K562 (cell line): ENCODE measurements around the gene DPM1. TPM values are rescaled to one million over a fixed set of nuclear protein-coding genes. Genes with fewer than 3 reads are reported as not detected.

Source experiments
- ATF2 ChIP-seq: sonication (generic); formaldehyde crosslinking; IDR thresholded peaks from 2 replicates; pipeline ENCODE4 v1.8.1; 2022; ENCODE audit warnings: missing genetic modification reagents
- CTBP1 ChIP-seq: fragments of 450-650 bp; IDR thresholded peaks from 2 replicates; pipeline ENCODE4 v1.6.1; 2016; ENCODE audit warnings: borderline replicate concordance
- FOXP1 ChIP-seq: sonication (generic); formaldehyde crosslinking; IDR thresholded peaks from 2 replicates; pipeline ENCODE4 v1.8.0; 2022; ENCODE audit warnings: mild to moderate bottlenecking, missing genetic modification reagents
- GMEB1 ChIP-seq: fragments of 250-450 bp; sonication (Bioruptor Pico); IDR thresholded peaks from 2 replicates; pipeline ENCODE4 v1.4.0; 2020; ENCODE audit warnings: mild to moderate bottlenecking
- NCOA6 ChIP-seq: fragments of 450-650 bp; IDR thresholded peaks from 2 replicates; pipeline ENCODE4 v1.6.1; 2017; ENCODE audit warnings: mild to moderate bottlenecking
- NFXL1 ChIP-seq: fragments of 450-650 bp; formaldehyde crosslinking; IDR thresholded peaks from 2 replicates; pipeline ENCODE4 v1.4.0; 2021; ENCODE audit warnings: mild to moderate bottlenecking
- NRF1 ChIP-seq, 2 experiments: fragments of 450-650 bp; IDR thresholded peaks in 1 of 2; conservative IDR thresholded peaks in 1 of 2; 2 replicates each; pipeline ENCODE4 v1.6.1; 2014; ENCODE audit warnings: mild to moderate bottlenecking in 2 of 2
- PHF21A ChIP-seq: fragments of 450-650 bp; IDR thresholded peaks from 2 replicates; pipeline ENCODE4 v1.6.1; 2017; ENCODE audit warnings: low read depth, borderline replicate concordance
- RFX1 ChIP-seq: fragments of 450-650 bp; IDR thresholded peaks from 2 replicates; pipeline ENCODE4 v1.6.1; 2016; ENCODE audit warnings: mild to moderate bottlenecking, moderate library complexity
- SAP30 ChIP-seq: fragments of 200-600 bp; sonication (generic); IDR thresholded peaks from 2 replicates; pipeline ENCODE4 v1.6.1; 2012; ENCODE audit warnings: borderline replicate concordance, low read depth, mild to moderate bottlenecking, moderate library complexity, low read length, control low read depth, inconsistent platforms; ENCODE audit not compliant: insufficient read depth, poor library complexity, severe bottlenecking
- TFAM ChIP-seq: fragments of 250-450 bp; sonication (Bioruptor Pico); conservative IDR thresholded peaks from 2 replicates; pipeline ENCODE4 v1.5.0; 2021; ENCODE audit warnings: mild to moderate bottlenecking, moderate library complexity
- ZNF699 ChIP-seq: fragments of 250-450 bp; sonication (Bioruptor Pico); IDR thresholded peaks from 2 replicates; pipeline ENCODE4 v1.8.0; 2021; ENCODE audit warnings: mild to moderate bottlenecking, moderate library complexity; ENCODE audit not compliant: insufficient replicate concordance
- polyA plus RNA-seq, 8 experiments: library from polyadenylated mRNA; depleted of rRNA in 4 of 8; stranded (reverse) in 5 of 8; unstranded in 3 of 8; fragments of >200 nt; fragmentation: Nextera tagmentation in 2 of 8; fragmentation: Illumina TruSeq in 1 of 8; extraction: Ambion mirVana in 2 of 8; extraction: Trizol in 1 of 8; gene quantifications; 2 replicates each; pipeline versions ENCODE4 v1.2.1 to v1.2.3, GENCODE V29; 2011 to 2014; ENCODE audit warnings: inconsistent platforms in 1 of 8, missing spikeins in 1 of 8
- total RNA-seq, 7 experiments: library from RNA; depleted of rRNA in 6 of 7; stranded (reverse); fragments of >200 nt in 6 of 7; fragmentation: Illumina TruSeq in 2 of 7; extraction: Trizol in 2 of 7; gene quantifications; 2 replicates each; pipeline versions ENCODE4 v1.2.1 to v1.2.3, GENCODE V29; 2011 to 2021; ENCODE audit warnings: low replicate concordance in 1 of 7
- TF ChIP-seq, protein P1 (sequence below): fragments of 150-350 bp; IDR thresholded peaks from 2 replicates; pipeline ENCODE4 v1.6.1; 2014; ENCODE audit warnings: low read depth, mild to moderate bottlenecking, low read length, borderline replicate concordance
- TF ChIP-seq, protein P2 (sequence below): sonication (generic); formaldehyde crosslinking; IDR thresholded peaks from 2 replicates; pipeline ENCODE4 v1.8.0; 2022; ENCODE audit warnings: missing genetic modification reagents, mild to moderate bottlenecking, borderline replicate concordance

The DPM1 gene
- total and polyA plus RNA-seq, 9 of the 15 experiments (the other 6 are each of a cell fraction or from before 2014, with no cell fraction given): 75.2 to 190 (median 153) TPM

GRCh38 chr20:50931306-50932015 is 26.9 kb downstream of the DPM1 start, which contains the start of gene ADNP (continued):
- TF ChIP-seq, protein P1, sequence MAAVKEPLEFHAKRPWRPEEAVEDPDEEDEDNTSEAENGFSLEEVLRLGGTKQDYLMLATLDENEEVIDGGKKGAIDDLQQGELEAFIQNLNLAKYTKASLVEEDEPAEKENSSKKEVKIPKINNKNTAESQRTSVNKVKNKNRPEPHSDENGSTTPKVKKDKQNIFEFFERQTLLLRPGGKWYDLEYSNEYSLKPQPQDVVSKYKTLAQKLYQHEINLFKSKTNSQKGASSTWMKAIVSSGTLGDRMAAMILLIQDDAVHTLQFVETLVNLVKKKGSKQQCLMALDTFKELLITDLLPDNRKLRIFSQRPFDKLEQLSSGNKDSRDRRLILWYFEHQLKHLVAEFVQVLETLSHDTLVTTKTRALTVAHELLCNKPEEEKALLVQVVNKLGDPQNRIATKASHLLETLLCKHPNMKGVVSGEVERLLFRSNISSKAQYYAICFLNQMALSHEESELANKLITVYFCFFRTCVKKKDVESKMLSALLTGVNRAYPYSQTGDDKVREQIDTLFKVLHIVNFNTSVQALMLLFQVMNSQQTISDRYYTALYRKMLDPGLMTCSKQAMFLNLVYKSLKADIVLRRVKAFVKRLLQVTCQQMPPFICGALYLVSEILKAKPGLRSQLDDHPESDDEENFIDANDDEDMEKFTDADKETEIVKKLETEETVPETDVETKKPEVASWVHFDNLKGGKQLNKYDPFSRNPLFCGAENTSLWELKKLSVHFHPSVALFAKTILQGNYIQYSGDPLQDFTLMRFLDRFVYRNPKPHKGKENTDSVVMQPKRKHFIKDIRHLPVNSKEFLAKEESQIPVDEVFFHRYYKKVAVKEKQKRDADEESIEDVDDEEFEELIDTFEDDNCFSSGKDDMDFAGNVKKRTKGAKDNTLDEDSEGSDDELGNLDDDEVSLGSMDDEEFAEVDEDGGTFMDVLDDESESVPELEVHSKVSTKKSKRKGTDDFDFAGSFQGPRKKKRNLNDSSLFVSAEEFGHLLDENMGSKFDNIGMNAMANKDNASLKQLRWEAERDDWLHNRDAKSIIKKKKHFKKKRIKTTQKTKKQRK: no peak
- peak; percentile 78 for TF ChIP-seq GMEB1 (CRISPR knock-in tag)
- peak; percentile 63 to 72 for TF ChIP-seq NRF1 (conservative IDR thresholded peaks at IDR 0.05 in 1 of 2, IDR thresholded peaks at IDR 0.05 in 1 of 2)
- peak; percentile 97 for TF ChIP-seq CTBP1
- 0 out of 2 replicates have a peak, but pooled peaks have one; percentile 21 for TF ChIP-seq ATF2 (CRISPR knock-in tag)
- no peak for TF ChIP-seq ZNF699 (CRISPR knock-in tag)
- no peak for TF ChIP-seq NCOA6
- no peak for TF ChIP-seq PHF21A
- TF ChIP-seq, protein P2, sequence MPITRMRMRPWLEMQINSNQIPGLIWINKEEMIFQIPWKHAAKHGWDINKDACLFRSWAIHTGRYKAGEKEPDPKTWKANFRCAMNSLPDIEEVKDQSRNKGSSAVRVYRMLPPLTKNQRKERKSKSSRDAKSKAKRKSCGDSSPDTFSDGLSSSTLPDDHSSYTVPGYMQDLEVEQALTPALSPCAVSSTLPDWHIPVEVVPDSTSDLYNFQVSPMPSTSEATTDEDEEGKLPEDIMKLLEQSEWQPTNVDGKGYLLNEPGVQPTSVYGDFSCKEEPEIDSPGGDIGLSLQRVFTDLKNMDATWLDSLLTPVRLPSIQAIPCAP (CRISPR knock-in tag): 0 out of 2 replicates have a peak, but pooled peaks have one; percentile 86
- no peak for TF ChIP-seq NFXL1 (CRISPR knock-in tag)
- peak; percentile 96 for TF ChIP-seq FOXP1 (CRISPR knock-in tag)
- no peak for TF ChIP-seq TFAM (CRISPR knock-in tag)
- TF ChIP-seq RFX1: no peak
- no peak for TF ChIP-seq SAP30
